HFFc6 (cell line): ENCODE measurements around the gene FAM229A. TPM values are rescaled to one million over a fixed set of nuclear protein-coding genes. Genes with fewer than 3 reads are reported as not detected.

Experiments
- DNase-seq: peaks from one replicate; pipeline ENCODE4 v3.0.0-alpha.2; 2018
- H3K27ac Mint-ChIP-seq: 2 replicates; pipeline ENCODE4 v1.8.0; 2020; ENCODE audit warnings: mild to moderate bottlenecking, mixed read lengths
- H3K27me3 Mint-ChIP-seq: 2 replicates; pipeline ENCODE4 v1.8.0; 2021; ENCODE audit warnings: mild to moderate bottlenecking, moderate library complexity, mixed read lengths; ENCODE audit not compliant: insufficient read depth
- H3K36me3 Mint-ChIP-seq: 2 replicates; pipeline ENCODE4 v1.8.0; 2021; ENCODE audit warnings: low read depth, mixed read lengths
- H3K4me1 Mint-ChIP-seq: 2 replicates; pipeline ENCODE4 v1.8.0; 2020; ENCODE audit warnings: low read depth, mixed read lengths
- H3K4me3 Mint-ChIP-seq: 2 replicates; pipeline ENCODE4 v1.8.0; 2020; ENCODE audit warnings: mild to moderate bottlenecking, moderate library complexity, mixed read lengths
- H3K9me3 Mint-ChIP-seq: 2 replicates; pipeline ENCODE4 v1.8.0; 2020; ENCODE audit warnings: mild to moderate bottlenecking, mixed read lengths
- CTCF ChIP-seq: fragments of 200-600 bp; sonication (generic); IDR thresholded peaks from 2 replicates; pipeline ENCODE4 v1.5.0; 2021; ENCODE audit warnings: antibody characterized with exemption, mild to moderate bottlenecking
- total RNA-seq, 6 experiments: library from RNA; stranded (reverse); fragmentation: NEBNext Ultra II Directional; extraction: Animal tissue kit (Norgen Biotek cat#: 25700); gene quantifications; 2 replicates in 1 of 6; 3 replicates in 5 of 6; pipeline ENCODE4 v1.2.3, GENCODE V29; 2021

The FAM229A gene
- total RNA-seq, 6 experiments from 2014 or later = 1.1 to 3.0 (median 1.7) TPM

- no peak overlapping the region for H3K27ac Mint-ChIP-seq
- H3K27me3 Mint-ChIP-seq = no peaks in the 10 kb centered on the region
- TF ChIP-seq CTCF = no peak
- no peaks in the 10 kb centered on the region for H3K9me3 Mint-ChIP-seq
- H3K4me1 Mint-ChIP-seq = peaks cover 15% of the 10 kb centered on the region
- peaks cover 9% of the 10 kb centered on the region; the same call in 1 of the 2 replicates for H3K36me3 Mint-ChIP-seq
- no peak for DNase-seq
- no peak overlapping the region for H3K4me3 Mint-ChIP-seq
Observed at GRCh38 chr1:32316903-32317277, 45.4 kb downstream of the FAM229A start.

GRCh38 chr1:32311709-32312393 lies 50.4 kb downstream of the FAM229A start:
- Mint-ChIP-seq H3K9me3 (no peaks in the 10 kb centered on the region), H3K4me1 (peaks cover 42% of the 10 kb centered on the region), H3K36me3 (peaks cover 14% of the 10 kb centered on the region), H3K27me3 (peaks cover 1% of the 10 kb centered on the region; the same call in 1 of the 2 replicates), H3K27ac (no peak overlapping the region), H3K4me3 (no peak overlapping the region)
- DNase-seq = no peak
- TF ChIP-seq CTCF = no peak

Other genes with a start within 250 kb of the FAM229A start
- gene TXLNA, start 182.8 kb downstream of the FAM229A start, total RNA-seq = 10 to 100 TPM; 89.4 to 95.2 (median 93.0) TPM
- gene CCDC28B, start 161.9 kb downstream of the FAM229A start, total RNA-seq = 10 to 100 TPM; 12.5 to 15.7 (median 15.3) TPM
- 1 to 10 TPM in 5 of 6 experiments, under 1 TPM in 1; 0.81 to 2.4 (median 2.2) TPM for gene IQCC, start 156.8 kb downstream of the FAM229A start, total RNA-seq
- not detected for gene DCDC2B, start 153.4 kb downstream of the FAM229A start, total RNA-seq
- 10 to 100 TPM; 18.5 to 23.7 (median 20.3) TPM for gene TMEM234, start 140.1 kb downstream of the FAM229A start, total RNA-seq
- gene EIF3I, start 140.1 kb downstream of the FAM229A start, total RNA-seq = 100 to 1,000 TPM; 279 to 313 (median 285) TPM
- gene FAM167B, start 115.3 kb downstream of the FAM229A start, total RNA-seq = 1 to 10 TPM; 1.1 to 2.1 (median 1.5) TPM
- gene LCK, start 111.2 kb downstream of the FAM229A start, total RNA-seq = not detected
- gene HDAC1, start 70.4 kb downstream of the FAM229A start, total RNA-seq = 10 to 100 TPM; 78.5 to 94.9 (median 92.2) TPM
- 10 to 100 TPM in 4 of 6 experiments, 1 to 10 TPM in 2; 7.8 to 12.8 (median 11.4) TPM for gene MARCKSL1, start 26.3 kb downstream of the FAM229A start, total RNA-seq
- 1 to 10 TPM in 1 of 6 experiments, under 1 TPM in 5; 0.38 to 1.2 (median 0.72) TPM for gene TSSK3, start 54 bp upstream of the FAM229A start, total RNA-seq
- 10 to 100 TPM; 52.9 to 65.5 (median 60.1) TPM for gene BSDC1, start 32.0 kb upstream of the FAM229A start, total RNA-seq
- not detected for gene ZBTB8B, start 102.6 kb upstream of the FAM229A start, total RNA-seq
- gene ZBTB8A, start 176.9 kb upstream of the FAM229A start, total RNA-seq = 1 to 10 TPM; 4.4 to 6.8 (median 5.6) TPM